Tibial nerve (tissue), 3 donors: Measurements from ENCODE around the gene NLRP9.

Source experiments
- CTCF ChIP-seq, 5 experiments: fragments of 200-600 bp in 3 of 5; fragments of 450-650 bp in 2 of 5; sonication (generic) in 3 of 5; IDR thresholded peaks; one replicate each; pipeline ENCODE4 v1.5.1; 2016 to 2019; ENCODE audit warnings: antibody characterized with exemption in 5 of 5, mild to moderate bottlenecking in 3 of 5, moderate library complexity in 2 of 5
- POLR2A ChIP-seq, 2 donors: fragments of 450-650 bp; IDR thresholded peaks; one replicate each; pipeline ENCODE4 v1.6.1; 2017; ENCODE audit warnings: antibody characterized with exemption in 2 of 2, mild to moderate bottlenecking in 2 of 2, moderate library complexity in 2 of 2

- no peak for TF ChIP-seq CTCF (IDR thresholded peaks at IDR 0.05)
- TF ChIP-seq POLR2A (IDR thresholded peaks at IDR 0.05) = no peak
Measured at GRCh38 chr19:55673465-55673864, 64.7 kb downstream of the NLRP9 start.
